ENCODE data around the gene OTOP2. TPM values are rescaled to one million over a fixed set of nuclear protein-coding genes. Genes with fewer than 3 reads are reported as not detected.

OTOP2 gene
- total RNA-seq, 1 experiment from 2014 or later = 0.11 TPM

DNA sequence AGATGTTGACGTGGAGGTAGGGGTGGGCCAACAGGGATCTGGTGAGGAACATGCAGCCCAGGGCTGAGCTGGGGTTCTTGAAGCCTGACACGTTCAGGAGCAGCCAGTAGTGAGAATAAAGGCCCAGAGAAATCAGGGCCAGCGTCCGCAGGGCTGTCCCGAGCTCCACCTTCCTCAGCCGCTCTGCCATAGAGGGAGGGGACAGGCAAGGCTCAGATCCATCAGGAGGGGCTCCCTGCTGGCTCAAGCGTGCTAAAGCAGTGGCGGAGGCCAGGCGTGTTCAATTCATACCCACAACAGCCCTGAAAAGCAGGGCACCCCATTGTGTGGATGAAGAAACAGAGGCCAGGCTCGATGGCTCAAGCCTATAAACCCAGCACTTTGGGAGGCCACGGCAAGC, 43.0 kb upstream of the OTOP2 start:
- no peak overlapping the region for H2BK5ac ChIP-seq (ENCODE audit: insufficient read length, low read length)
- H2BK15ac ChIP-seq (ENCODE audit: low read depth, low read length) = no peak overlapping the region
- no peak overlapping the region for H3K9ac ChIP-seq (ENCODE audit: extremely low read depth, insufficient read length, low read length)
- Mint-ChIP-seq H3K4me3 (no peak overlapping the region), H3K27ac (no peak overlapping the region), H3K36me3 (ENCODE audit: insufficient read depth in 1 of 3, low read depth in 3 of 3) (no peaks in the 10 kb centered on the region), H3K4me1 (peaks cover 14 to 31% of the 10 kb centered on the region in 2 experiments), H3K9me3 (no peaks in the 10 kb centered on the region), H3K27me3 (ENCODE audit: low read depth) (peaks cover 41% of the 10 kb centered on the region)
- no peaks in the 10 kb centered on the region; the same call in 1 of the 2 replicates for H3K4me1 ChIP-seq (ENCODE audit: insufficient read depth, low read length)
- H3K4ac ChIP-seq (ENCODE audit: low read depth, low read length) = no peak overlapping the region
- no peak overlapping the region for H3T11ph ChIP-seq (ENCODE audit: low read length)
- no peaks in the 10 kb centered on the region for H3K79me2 ChIP-seq (ENCODE audit: insufficient read depth, low read length)
- H2BK120ac ChIP-seq (ENCODE audit: low read depth, low read length, poor library complexity, severe bottlenecking) = no peak overlapping the region
- H3K4me2 ChIP-seq (ENCODE audit: insufficient read depth, insufficient read length, low read length) = no peak overlapping the region
- no peaks in the 10 kb centered on the region for H3K79me1 ChIP-seq (ENCODE audit: insufficient read depth, low read depth, low read length, poor library complexity, severe bottlenecking)
- no peak overlapping the region for H2AFZ ChIP-seq (ENCODE audit: low read length)
- TF ChIP-seq CTCF (conservative IDR thresholded peaks at IDR 0.05) = no peak
- H3K9me3 ChIP-seq (ENCODE audit: control insufficient read depth, low read depth, low read length) = no peaks in the 10 kb centered on the region
- no peak overlapping the region for H3K23ac ChIP-seq (ENCODE audit: insufficient read length, low read depth, low read length)
- no peak overlapping the region for H2BK12ac ChIP-seq (ENCODE audit: insufficient read length, low read depth, low read length)
- DNase-seq = no peak
- no peak overlapping the region for H4K5ac ChIP-seq (ENCODE audit: insufficient read length, low read depth, low read length)
- no peak overlapping the region for H3K27ac ChIP-seq (ENCODE audit: insufficient read length, low read depth, low read length)
- no CpG with 5 or more reads among the region's 11 CpGs for WGBS (ENCODE audit: extremely low coverage, insufficient read length, low lambda C conversion rate)
- no peak overlapping the region for H4K8ac ChIP-seq (replicated peaks; ENCODE audit: insufficient read length, low read depth, low read length)
- no peak overlapping the region for H3K56ac ChIP-seq (ENCODE audit: insufficient read length, low read depth, low read length)
- no peaks in the 10 kb centered on the region for H4K20me1 ChIP-seq (ENCODE audit: control insufficient read depth, insufficient read depth, insufficient read length)
- H2AK5ac ChIP-seq (ENCODE audit: insufficient read length, low read length) = no peak overlapping the region
- H3K14ac ChIP-seq (ENCODE audit: insufficient read depth, low read length) = no peak overlapping the region
- H3K23me2 ChIP-seq (ENCODE audit: insufficient read length, low read depth, low read length, poor library complexity, severe bottlenecking) = no peaks in the 10 kb centered on the region
- H2BK20ac ChIP-seq (ENCODE audit: low read depth, low read length, poor library complexity, severe bottlenecking) = no peak overlapping the region
- no peak overlapping the region for H4K91ac ChIP-seq (ENCODE audit: insufficient read length, low read depth, low read length)
- H3K18ac ChIP-seq (ENCODE audit: insufficient read length, low read depth, low read length) = no peak overlapping the region
- H3K27me3 ChIP-seq (ENCODE audit: insufficient read depth, low read length) = no peaks in the 10 kb centered on the region

Data from H9 (cell line).